Ecto neural progenitor cell (in vitro differentiated cells): ENCODE measurements around the gene AGAP3.

Experiments
- DNase-seq: peaks from one replicate; pipeline ENCODE4 v3.0.0-alpha.2; 2018; ENCODE audit warnings: low spot score

AGAP3 gene

GRCh38 chr7:151187409-151188251 is 101.4 kb downstream of the AGAP3 start:
- no peak for DNase-seq

- no peak for DNase-seq
These were observed 101.9 kb downstream of the AGAP3 start for GRCh38 chr7:151188252-151188542.

- DNase-seq = no peak
These were observed 102.8 kb downstream of the AGAP3 start for GRCh38 chr7:151189038-151189437.

GRCh38 chr7:151191544-151191943 is 105.3 kb downstream of the AGAP3 start:
- no peak for DNase-seq

GRCh38 chr7:151192002-151192539 is 105.8 kb downstream of the AGAP3 start:
- no peak for DNase-seq

GRCh38 chr7:151193203-151193978 is 107.1 kb downstream of the AGAP3 start:
- DNase-seq = no peak
